ENCODE results near the gene ORAI2.

GRCh38 chr7:102449136-102449535 lies 15.8 kb downstream of the ORAI2 start:
- TF ChIP-seq EZH2phosphoT487 (IDR thresholded peaks at IDR 0.05; ENCODE audit: borderline replicate concordance) (no peak), CTCF (conservative IDR thresholded peaks at IDR 0.05; ENCODE audit: low read length) (no peak)

All from Loucy (cell line).